SH-SY5Y (cell line): ENCODE data around the gene TSPAN18.

ENCODE experiments used
- GATA2 ChIP-seq: IDR thresholded peaks from 2 replicates; pipeline ENCODE4 v1.6.1; 2011; ENCODE audit warnings: mild to moderate bottlenecking, low read depth, low read length
- GATA3 ChIP-seq: IDR thresholded peaks from 2 replicates; pipeline ENCODE4 v1.6.1; 2011; ENCODE audit warnings: low read depth, mild to moderate bottlenecking, low read length, moderate library complexity

TSPAN18 gene

DNA sequence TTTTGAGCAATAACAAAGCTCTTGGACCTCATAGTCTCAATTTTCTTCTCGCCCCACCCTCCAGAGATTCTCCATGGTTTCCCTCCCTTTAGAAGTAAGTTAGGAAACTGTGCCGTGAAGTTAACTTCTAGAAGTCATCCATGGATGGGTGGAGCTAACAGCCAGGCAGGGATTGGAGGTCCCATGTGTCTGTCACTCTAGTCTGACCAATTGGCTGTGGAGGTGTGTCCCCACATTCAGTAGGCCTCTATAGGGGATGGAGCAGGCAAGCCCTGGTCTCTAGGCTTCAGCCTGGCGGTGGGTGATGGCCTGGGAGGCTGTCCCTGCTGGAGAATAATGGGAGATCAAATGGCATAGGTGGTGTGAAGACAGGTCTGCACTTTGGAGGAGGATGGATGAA, 173.2 kb downstream of the TSPAN18 start:
- TF ChIP-seq GATA3 (no peak), GATA2 (no peak)

DNA sequence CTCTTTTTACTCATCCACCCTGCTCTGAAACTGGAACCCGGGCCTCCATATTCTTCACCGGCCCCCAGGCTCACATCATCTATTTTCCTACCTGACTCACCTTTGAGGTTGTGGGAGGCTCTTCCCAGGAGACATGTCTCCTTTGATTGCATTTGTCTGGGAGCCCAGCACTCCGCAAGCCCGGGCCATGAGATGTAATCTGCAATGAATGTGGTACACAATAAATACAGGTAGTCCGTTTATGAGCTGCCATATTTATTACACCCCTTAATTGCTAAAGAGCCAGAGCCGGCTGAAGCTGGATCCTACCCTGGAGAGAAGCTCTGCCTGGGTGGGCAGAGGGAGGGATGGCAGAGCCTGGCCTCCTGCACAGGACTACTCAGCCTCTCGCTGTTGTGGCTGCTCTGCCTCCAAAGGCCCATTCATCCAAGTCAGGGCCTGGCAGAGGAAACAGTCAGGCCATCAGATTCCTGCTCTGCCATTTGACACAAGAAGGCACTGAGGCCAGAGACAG, 174.4 kb downstream of the TSPAN18 start:
- no peak for TF ChIP-seq GATA2
- no peak for TF ChIP-seq GATA3

DNA sequence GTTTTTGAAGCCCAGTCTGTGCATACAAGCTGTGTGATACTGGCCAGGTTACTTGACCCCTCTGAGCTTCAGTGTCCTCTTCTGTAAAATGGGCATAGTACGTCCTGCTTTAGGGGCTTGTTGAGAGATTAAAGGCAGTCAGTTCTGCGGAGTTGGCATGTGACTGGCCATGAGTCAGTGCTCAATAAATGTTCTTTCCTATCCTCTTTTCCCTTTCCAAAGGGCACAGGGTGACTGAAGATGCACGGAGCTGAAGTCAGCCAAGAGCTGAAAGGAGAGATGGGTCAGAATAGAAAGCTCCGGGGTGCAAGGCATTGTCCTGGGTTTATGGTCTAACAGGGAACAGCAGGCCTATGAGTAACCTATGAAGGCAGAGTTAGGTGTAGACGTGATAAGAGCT, 175.0 kb downstream of the TSPAN18 start:
- TF ChIP-seq GATA3 (no peak), GATA2 (no peak)

DNA sequence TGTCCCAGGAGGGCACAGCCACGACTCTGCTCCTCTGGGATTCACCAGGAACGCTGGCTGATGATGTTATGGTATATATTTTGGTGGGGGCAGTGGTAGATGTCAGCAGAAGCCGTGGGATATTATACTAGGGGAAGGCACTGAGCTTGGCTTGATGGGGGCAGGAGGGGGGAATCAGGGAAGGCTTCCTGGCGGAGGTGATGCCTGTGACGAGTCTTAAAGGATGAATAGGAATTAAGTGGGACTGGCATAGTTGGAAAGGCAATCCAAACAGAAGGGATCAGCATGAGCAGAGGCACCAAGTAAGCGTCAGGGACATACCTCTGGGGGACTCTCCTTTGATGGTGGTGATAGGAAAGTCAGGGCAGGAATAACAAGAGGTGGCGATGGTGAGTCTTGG, 176.3 kb downstream of the TSPAN18 start:
- no peak for TF ChIP-seq GATA3
- no peak for TF ChIP-seq GATA2

DNA sequence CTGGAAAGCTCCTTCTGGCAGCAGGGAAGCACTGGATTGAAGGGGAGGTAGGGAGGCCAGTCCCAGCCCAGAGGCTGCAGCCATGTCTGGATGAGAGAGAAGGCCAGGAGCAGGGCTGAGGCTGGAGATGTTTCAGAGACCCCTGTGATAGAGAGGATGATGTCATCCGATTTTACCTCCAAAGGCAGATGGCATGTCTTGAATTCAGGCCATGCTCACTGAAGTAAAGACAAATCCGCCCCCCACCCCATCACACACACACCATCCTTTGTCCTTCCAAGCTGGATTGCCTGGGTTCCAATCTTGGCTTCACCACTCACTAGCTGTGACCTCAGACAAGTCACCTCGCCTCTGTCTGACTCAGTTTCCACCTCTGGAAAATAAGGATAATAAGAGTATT, 176.8 kb downstream of the TSPAN18 start:
- TF ChIP-seq GATA3 (no peak), GATA2 (no peak)

DNA sequence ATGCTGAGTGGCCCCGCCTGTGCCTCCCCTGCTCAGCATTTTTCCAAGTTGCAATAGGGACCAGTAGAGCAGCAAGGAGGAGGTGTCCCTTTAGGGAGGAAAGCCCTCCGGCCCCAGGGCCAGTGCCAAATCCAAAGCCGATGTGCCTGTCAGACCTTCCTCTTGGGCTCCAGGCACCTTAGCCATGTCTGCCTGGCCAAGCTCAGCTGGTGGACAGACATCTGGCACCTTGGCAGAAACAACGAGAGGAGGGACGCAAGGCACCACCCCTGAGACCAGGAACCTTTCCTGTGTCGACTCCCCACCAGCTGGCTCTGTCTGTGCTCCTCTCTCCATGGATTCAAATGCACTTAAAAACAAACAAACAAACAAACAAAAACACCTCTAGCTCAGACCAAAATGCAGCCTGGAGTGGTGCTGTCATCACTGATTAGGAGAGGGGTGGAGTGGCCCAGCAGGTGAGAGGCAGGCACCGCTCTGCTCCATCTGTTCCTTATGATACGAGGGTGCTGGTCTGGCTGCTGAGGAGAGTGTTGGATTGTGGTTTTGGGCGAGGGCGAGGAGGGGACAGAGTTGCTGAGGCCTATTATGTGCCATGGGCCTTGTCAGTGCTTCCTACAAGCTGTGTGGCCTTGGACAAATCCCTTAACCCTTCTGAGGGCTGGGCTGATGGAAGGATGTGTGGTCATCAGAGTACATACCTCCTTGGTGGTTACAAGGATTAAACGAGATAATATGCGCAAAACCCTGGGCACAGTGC, 177.7 kb downstream of the TSPAN18 start:
- TF ChIP-seq GATA3 (no peak), GATA2 (no peak)

DNA sequence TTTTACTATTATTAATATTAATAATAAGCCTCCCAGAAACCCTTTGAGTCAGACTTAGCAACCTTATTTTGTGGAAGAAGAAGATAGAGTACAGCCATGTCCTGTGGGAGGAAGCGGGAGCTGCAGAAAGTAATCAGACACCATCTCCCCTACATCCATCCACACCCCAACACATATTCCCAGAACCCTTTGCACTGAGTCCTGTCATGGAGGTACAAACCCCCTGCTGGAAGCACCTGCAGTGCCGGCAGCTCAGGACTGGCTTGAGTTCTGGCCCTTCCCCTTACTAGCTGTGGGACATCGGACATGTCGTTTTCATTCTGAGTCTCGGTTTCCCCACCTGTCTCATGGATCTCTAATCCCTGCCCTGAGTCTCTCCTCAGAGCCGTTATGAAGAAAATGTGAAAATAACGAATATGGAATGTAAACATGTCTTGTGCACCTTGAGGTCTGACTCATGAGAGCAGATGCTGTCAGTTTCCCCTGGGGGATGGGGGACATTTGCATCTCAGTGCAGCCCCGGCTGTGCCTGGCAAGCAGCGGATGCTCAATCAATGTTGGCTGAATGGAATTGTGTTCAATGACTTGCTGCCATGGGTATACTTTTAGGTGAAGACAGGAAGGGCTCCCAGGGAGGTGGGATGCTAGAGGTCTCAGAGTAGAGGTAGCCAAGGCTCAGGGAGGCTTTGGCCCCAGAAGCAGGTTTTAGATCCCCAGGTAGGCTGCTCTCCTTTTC, 178.5 kb downstream of the TSPAN18 start:
- TF ChIP-seq GATA3, result no peak

DNA sequence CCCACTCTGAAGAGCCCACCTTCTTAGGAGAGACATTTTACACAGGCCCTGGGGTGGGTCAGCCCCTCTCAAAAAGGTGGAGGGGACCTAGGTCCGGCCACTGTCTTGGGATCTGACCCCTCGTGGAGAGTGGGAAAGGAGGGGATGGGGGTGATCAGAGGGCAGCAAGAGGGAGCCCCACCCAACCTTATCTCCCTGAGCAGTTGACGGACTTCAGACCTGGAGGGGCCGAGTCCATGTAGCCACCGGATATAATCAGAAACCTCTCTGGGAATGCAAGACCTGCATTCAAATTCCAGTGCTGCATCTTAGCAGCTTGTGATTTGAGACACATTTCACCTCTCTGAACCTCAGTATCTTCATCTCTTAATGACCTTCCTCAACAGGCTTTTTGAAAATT, 179.9 kb downstream of the TSPAN18 start:
- TF ChIP-seq GATA2 (no peak), GATA3 (no peak)

DNA sequence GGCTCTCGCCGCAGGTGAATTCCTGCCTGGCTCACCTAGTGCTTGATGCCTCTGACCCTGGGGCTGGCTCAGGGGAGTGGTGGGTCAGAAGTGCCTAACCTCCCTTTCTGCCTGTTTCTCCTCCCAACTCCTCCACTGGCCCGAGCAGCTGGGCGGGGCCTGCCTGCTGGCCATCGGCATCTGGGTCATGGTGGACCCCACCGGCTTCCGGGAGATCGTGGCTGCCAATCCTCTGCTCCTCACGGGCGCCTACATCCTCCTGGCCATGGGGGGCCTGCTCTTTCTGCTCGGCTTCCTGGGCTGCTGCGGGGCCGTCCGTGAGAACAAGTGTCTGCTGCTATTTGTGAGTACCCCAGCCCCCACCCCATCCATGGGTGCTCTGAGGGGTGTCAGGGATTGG, 182.8 kb downstream of the TSPAN18 start:
- TF ChIP-seq GATA3 (no peak), GATA2 (no peak)

DNA sequence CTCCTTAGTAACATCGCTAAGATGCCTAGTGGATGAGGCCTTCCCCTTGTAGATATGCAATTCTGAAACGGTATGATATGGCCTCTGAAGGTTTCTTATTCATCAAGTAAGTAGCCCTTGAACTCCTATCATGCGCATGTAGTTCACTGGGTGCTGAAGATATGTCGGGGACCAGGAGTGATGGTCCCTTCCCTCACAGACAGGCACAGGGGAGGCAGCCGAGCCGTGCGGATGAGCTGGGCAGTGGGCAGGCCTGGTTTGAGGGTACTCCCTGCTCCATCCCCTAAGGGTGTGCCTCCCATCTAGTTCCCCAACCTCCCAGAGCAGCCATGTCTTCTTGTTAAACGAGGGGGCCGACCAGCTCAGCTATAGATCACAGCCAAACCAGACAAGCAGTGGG, 183.8 kb downstream of the TSPAN18 start:
- TF ChIP-seq GATA3, result no peak
- no peak for TF ChIP-seq GATA2

DNA sequence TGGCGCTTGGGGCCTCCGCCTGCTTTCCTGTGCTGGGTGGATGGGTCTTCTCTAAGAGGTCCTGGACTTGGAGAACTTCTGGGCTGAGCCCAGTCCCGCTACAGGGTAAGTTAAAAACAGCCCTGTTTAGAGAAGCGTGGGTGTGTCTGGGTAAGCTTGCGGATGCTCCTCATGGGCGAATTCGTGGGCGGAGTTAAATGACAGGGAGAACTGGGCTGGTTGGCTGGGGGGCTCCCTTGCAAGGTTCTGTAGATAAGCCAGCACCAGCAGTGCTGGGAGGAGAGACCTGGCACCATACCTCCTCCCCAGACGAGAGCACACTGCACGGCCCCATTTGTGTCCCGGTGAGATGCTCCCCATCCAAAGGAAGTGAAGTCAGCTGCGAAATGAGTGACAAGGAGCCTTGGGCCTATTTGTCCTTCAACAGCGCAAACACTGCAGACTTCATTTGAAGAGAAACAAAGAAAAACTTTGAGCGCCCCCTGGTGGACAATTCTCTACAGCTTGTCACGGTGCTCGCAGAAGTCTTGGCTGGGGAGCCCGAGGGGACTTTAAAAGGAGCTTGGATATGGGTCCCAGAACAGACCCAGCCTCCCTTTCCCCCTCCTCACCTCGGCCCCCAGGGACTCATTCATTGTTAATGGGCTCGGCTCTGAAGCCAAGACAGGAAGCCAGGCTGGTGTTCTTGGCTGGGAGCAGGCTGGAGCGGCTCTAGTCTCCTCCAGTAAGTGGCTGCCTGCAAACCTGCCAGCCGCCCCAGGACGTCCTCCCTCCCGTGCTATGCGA, 184.5 kb downstream of the TSPAN18 start:
- TF ChIP-seq GATA2 (no peak), GATA3 (no peak)

DNA sequence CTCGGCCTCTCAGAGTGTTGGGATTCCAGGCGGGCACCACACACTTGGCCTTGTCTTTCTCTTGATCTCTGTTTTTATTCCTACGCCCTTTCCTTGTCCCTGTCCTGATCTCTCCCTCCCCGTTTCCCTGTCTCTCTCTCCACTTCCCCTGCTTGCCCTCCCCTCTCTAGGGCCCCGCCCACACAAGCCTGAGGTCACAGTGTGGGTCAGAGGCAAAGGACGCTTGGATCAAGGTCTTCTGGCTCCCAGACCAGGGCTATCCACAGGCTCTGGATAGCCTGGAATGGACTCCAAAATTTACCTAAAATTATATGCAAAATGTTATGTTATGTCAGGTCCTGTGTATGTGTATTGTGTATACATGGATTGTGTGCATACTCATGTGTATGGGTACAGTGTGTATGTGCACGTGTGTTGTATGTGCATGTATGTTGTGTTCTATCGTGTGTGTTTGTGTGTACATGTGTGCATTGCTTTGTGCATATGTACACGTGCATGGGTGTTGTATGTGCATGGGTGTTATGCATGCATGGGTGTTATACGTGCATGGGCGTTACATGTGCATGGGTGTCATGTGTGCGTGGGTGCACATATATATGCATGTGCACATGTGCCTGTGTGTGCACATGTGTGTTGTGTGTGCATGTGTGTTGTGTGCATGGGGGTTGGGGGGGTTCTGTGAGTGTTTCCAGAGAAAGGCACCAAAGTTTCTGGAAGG, 185.7 kb downstream of the TSPAN18 start:
- TF ChIP-seq GATA2, result no peak
- no peak for TF ChIP-seq GATA3

DNA sequence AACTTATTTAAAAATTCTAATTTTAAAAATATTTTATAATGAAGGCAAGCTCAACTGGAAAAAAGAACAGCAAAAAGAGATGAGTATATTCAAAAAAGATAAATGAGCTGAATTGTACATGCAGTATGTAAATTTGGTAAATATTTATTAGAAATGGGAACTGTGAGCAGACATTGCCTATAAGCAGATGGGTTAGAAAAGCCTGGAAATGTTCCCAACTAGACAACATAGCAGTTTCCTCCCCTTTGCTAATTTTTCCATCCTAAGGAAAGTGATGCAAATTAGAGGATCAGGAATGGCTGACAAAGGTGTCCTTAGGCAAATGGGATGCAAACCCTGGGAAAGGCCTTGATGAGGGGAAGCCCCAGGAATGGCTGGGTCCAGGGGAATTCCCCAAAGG, 186.7 kb downstream of the TSPAN18 start:
- TF ChIP-seq GATA2 (no peak), GATA3 (no peak)

DNA sequence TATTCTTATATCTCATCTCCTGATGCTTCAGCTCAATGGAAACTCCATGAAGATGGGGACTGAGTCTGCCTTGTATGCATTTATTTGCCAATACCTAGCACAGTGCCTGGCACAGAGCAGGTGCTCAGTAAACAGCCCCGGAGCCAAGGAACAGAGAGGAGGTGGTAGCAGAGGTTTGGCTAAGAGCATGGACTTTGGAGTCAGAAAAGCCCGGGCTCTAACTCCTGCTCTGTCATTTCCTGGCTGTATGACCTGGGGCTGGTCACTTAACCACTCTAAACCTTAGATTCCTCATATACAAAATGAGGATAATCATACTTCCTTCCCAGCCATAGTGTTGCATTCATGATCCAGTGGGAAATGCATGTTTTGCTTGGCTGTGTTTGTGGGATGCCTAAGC, 187.3 kb downstream of the TSPAN18 start:
- TF ChIP-seq GATA3, result no peak
- TF ChIP-seq GATA2, result no peak
